K562 (cell line): Measurements from ENCODE around the gene CCL20. TPM values are rescaled to one million over a fixed set of nuclear protein-coding genes. Genes with fewer than 3 reads are reported as not detected.

Experiments used
- ATAC-seq: fragments of 200-7000 bp; cut with Tn5 transposase; 3 replicates; pipeline ENCODE4 v1.9.1; 2020; ENCODE audit warnings: moderate library complexity
- BruUV-seq: library from RNA; stranded (reverse); fragments of 400-500 nt; replicated peaks from 2 replicates; lab custom pipeline; 2021; lab: Mats Ljungman, UMichigan
- CTCF ChIA-PET: fragments of 300-600 bp; formaldehyde crosslinking; extraction: SDS; loops from one replicate; lab custom pipeline; 2021; ENCODE audit warnings: low intra/inter-chr PET ratio; lab: Yijun Ruan, JAX
- POLR2A ChIA-PET: fragments of 300-600, 350-650 bp; sonication (Branson Sonifier 250); formaldehyde crosslinking; extraction: SDS; loops from one replicate; lab custom pipeline; 2021; ENCODE audit warnings: antibody characterized with exemption, inconsistent platforms; lab: Yijun Ruan, JAX
- DNase-seq, 4 experiments: peaks; one replicate each; pipeline versions ENCODE4 v3.0.0 to v3.0.0-alpha.2; 2011 to 2018; ENCODE audit warnings: low spot score in 3 of 4, mixed read lengths in 3 of 4; ENCODE audit errors: extremely low read depth in 1 of 4
- FAIRE-seq: peaks from 2 replicates; lab custom pipeline; 2011; peaks lifted over from hg19 to GRCh38; lab: Jason Lieb, UNC
- H2AFZ ChIP-seq: 2 replicates; pipeline ENCODE4 v1.6.0; 2011; ENCODE audit warnings: low read depth, low read length, control low read depth, inconsistent platforms
- H3K27ac ChIP-seq: fragments of 200-600 bp; 3 replicates; pipeline ENCODE4 v1.8.0; 2011; ENCODE audit warnings: low read depth, mild to moderate bottlenecking, control low read depth, inconsistent platforms, low read length, moderate library complexity, mixed read lengths; ENCODE audit errors: extremely low read depth
- H3K27me3 ChIP-seq, 2 experiments: fragments of 300-600 bp in 1 of 2; 2 replicates in 1 of 2; 3 replicates in 1 of 2; pipeline versions ENCODE4 v1.6.0 to v1.8.0; 2011; ENCODE audit warnings: inconsistent platforms in 2 of 2, low read length in 2 of 2, mild to moderate bottlenecking in 1 of 2, mixed read lengths in 1 of 2, moderate library complexity in 1 of 2; ENCODE audit not compliant: control insufficient read depth in 2 of 2, insufficient read depth in 2 of 2
- H3K36me3 ChIP-seq: fragments of 300-600 bp; 3 replicates; pipeline ENCODE4 v1.8.0; 2011; ENCODE audit warnings: mild to moderate bottlenecking, low read length, inconsistent platforms; ENCODE audit not compliant: control insufficient read depth, insufficient read depth
- H3K4me1 ChIP-seq, 2 experiments: fragments of 200-600 bp in 1 of 2; replicated peaks in 1 of 2; 2 replicates in 1 of 2; 3 replicates in 1 of 2; pipeline versions ENCODE4 v1.5.1 to v1.8.0; 2011; ENCODE audit warnings: inconsistent platforms in 2 of 2, low read length in 2 of 2, mild to moderate bottlenecking in 1 of 2, mixed read lengths in 1 of 2, moderate library complexity in 1 of 2; ENCODE audit not compliant: control insufficient read depth in 2 of 2, insufficient read depth in 2 of 2
- H3K4me2 ChIP-seq: 2 replicates; pipeline ENCODE4 v1.6.1; 2011; ENCODE audit warnings: low read length, control low read depth, inconsistent platforms, mixed read lengths; ENCODE audit not compliant: insufficient read depth
- H3K4me3 ChIP-seq: fragments of 200-600 bp; sonication (generic), shearing (Covaris generic); 2 replicates; pipeline ENCODE4 v1.5.1; 2016; ENCODE audit warnings: control low read depth, inconsistent platforms
- H3K79me2 ChIP-seq: fragments of 200-600 bp; 3 replicates; pipeline ENCODE4 v1.8.0; 2011; ENCODE audit warnings: low read length, inconsistent platforms; ENCODE audit not compliant: control insufficient read depth, insufficient read depth
- H3K9ac ChIP-seq, 2 experiments: 2 replicates each; pipeline versions ENCODE4 v1.6.0 to v1.6.1; 2011; ENCODE audit warnings: low read depth in 2 of 2, low read length in 2 of 2, control low read depth in 1 of 2, inconsistent platforms in 1 of 2, mild to moderate bottlenecking in 1 of 2, mixed read lengths in 1 of 2; ENCODE audit not compliant: insufficient read depth in 1 of 2
- H3K9me1 ChIP-seq: one replicate; pipeline ENCODE4 v1.6.0; 2011; ENCODE audit warnings: inconsistent platforms, mild to moderate bottlenecking, low read length, moderate library complexity; ENCODE audit not compliant: control insufficient read depth, insufficient read depth
- H3K9me3 ChIP-seq: replicated peaks from 2 replicates; pipeline ENCODE4 v1.5.1; 2011; ENCODE audit warnings: low read depth, low read length, inconsistent platforms; ENCODE audit not compliant: control insufficient read depth, insufficient read depth
- H4K20me1 ChIP-seq: replicated peaks from 2 replicates; pipeline ENCODE4 v1.6.1; 2011; ENCODE audit warnings: low read length, inconsistent platforms, mixed read lengths; ENCODE audit not compliant: control insufficient read depth, insufficient read depth
- ATF1 ChIP-seq, 2 experiments: fragments of 450-650 bp in 1 of 2; IDR thresholded peaks; 2 replicates each; pipeline ENCODE4 v1.6.1; 2016; ENCODE audit warnings: missing compliant biosample characterization in 1 of 2, missing genetic modification characterization in 1 of 2
- HOXB6 ChIP-seq: fragments of 250-450 bp; sonication (Bioruptor Pico); IDR thresholded peaks from 2 replicates; pipeline ENCODE4 v1.5.1; 2022; ENCODE audit warnings: mild to moderate bottlenecking, borderline replicate concordance
- MAFG ChIP-seq: fragments of 450-650 bp; conservative IDR thresholded peaks from 2 replicates; pipeline ENCODE4 v1.6.1; 2016; ENCODE audit warnings: missing genetic modification characterization, missing compliant biosample characterization
- NBN ChIP-seq: fragments of 450-650 bp; IDR thresholded peaks from 2 replicates; pipeline ENCODE4 v1.6.1; 2016; ENCODE audit warnings: low read depth, mild to moderate bottlenecking
- POLR2G ChIP-seq: fragments of 200-400 bp; formaldehyde crosslinking; IDR thresholded peaks from 2 replicates; pipeline ENCODE4 v1.6.1; 2017; ENCODE audit warnings: low read depth, mild to moderate bottlenecking, antibody characterized with exemption, low read length, moderate library complexity
- PRMT5 ChIP-seq: sonication (generic); formaldehyde crosslinking; IDR thresholded peaks from 2 replicates; pipeline ENCODE4 v1.5.0; 2020; ENCODE audit warnings: missing genetic modification reagents
- TCF7L2 ChIP-seq: fragments of 150-350 bp; IDR thresholded peaks from 2 replicates; pipeline ENCODE4 v1.6.1; 2016; ENCODE audit warnings: low read depth, mild to moderate bottlenecking, low read length, moderate library complexity
- TRIM28 ChIP-seq: fragments of 450-650 bp; IDR thresholded peaks from 2 replicates; pipeline ENCODE4 v1.6.1; 2017
- ZC3H4 ChIP-seq: sonication (generic); formaldehyde crosslinking; IDR thresholded peaks from 2 replicates; pipeline ENCODE4 v1.9.0; 2021; ENCODE audit warnings: missing genetic modification reagents, borderline replicate concordance
- ZNF146 ChIP-seq: IDR thresholded peaks from one replicate; pipeline ENCODE4 v1.6.1; 2018; ENCODE audit warnings: missing compliant biosample characterization; ENCODE audit not compliant: unreplicated experiment
- ZNF174 ChIP-seq: fragments of 250-450 bp; sonication (Bioruptor Pico); IDR thresholded peaks from 2 replicates; pipeline ENCODE4 v1.4.0; 2020; ENCODE audit warnings: mild to moderate bottlenecking
- ZNF311 ChIP-seq: fragments of 250-450 bp; sonication (Bioruptor Pico); IDR thresholded peaks from 2 replicates; pipeline ENCODE4 v1.4.0; 2020; ENCODE audit warnings: mild to moderate bottlenecking, moderate library complexity
- ZNF444 ChIP-seq: fragments of 250-450 bp; sonication (Bioruptor Pico); IDR thresholded peaks from 2 replicates; pipeline ENCODE4 v1.4.0; 2020; ENCODE audit warnings: mild to moderate bottlenecking, moderate library complexity
- ZNF445 ChIP-seq: fragments of 250-450 bp; sonication (Bioruptor Pico); IDR thresholded peaks from 2 replicates; pipeline ENCODE4 v1.4.0; 2020; ENCODE audit warnings: low read depth, mild to moderate bottlenecking, moderate library complexity
- ZNF79 ChIP-seq: fragments of 250-450 bp; sonication (Bioruptor Pico); IDR thresholded peaks from 2 replicates; pipeline ENCODE4 v1.4.0; 2020; ENCODE audit warnings: low read depth, mild to moderate bottlenecking, moderate library complexity
- ZZZ3 ChIP-seq: fragments of 450-650 bp; IDR thresholded peaks from 2 replicates; pipeline ENCODE4 v1.6.1; 2016; ENCODE audit warnings: antibody characterized with exemption, mild to moderate bottlenecking, moderate library complexity
- WGBS: fragments of 100-300 bp; shearing (Covaris generic); methylation state at CpG from one replicate; pipeline ENCODE4 v1.1.6; 2016; ENCODE audit warnings: low coverage, mixed read lengths; ENCODE audit not compliant: insufficient coverage; ENCODE audit errors: missing lambda C conversion rate; 5-methylcytosine and 5-hydroxymethylcytosine counted together
- in situ Hi-C: fragments of 300-500 bp; cut with MboI; formaldehyde crosslinking; loops from 4 replicates; pipeline ENCODE4 v1.15.0; 2018; ENCODE audit warnings: inconsistent platforms, mixed read lengths
- intact Hi-C: fragments of 100-400 bp; cut with micrococcal nuclease; formaldehyde crosslinking; loops from 2 replicates; pipeline ENCODE4 v1.14.2; 2022
- polyA plus RNA-seq, 8 experiments: library from polyadenylated mRNA; depleted of rRNA in 4 of 8; stranded (reverse) in 5 of 8; unstranded in 3 of 8; fragments of >200 nt; fragmentation: Nextera tagmentation in 2 of 8; fragmentation: Illumina TruSeq in 1 of 8; extraction: Ambion mirVana in 2 of 8; extraction: Trizol in 1 of 8; gene quantifications; 2 replicates each; pipeline versions ENCODE4 v1.2.1 to v1.2.3, GENCODE V29; 2011 to 2014; ENCODE audit warnings: inconsistent platforms in 1 of 8, missing spikeins in 1 of 8
- total RNA-seq, 7 experiments: library from RNA; depleted of rRNA in 6 of 7; stranded (reverse); fragments of >200 nt in 6 of 7; fragmentation: Illumina TruSeq in 2 of 7; extraction: Trizol in 2 of 7; gene quantifications; 2 replicates each; pipeline versions ENCODE4 v1.2.1 to v1.2.3, GENCODE V29; 2011 to 2021; ENCODE audit warnings: low replicate concordance in 1 of 7
- TF ChIP-seq, protein P1 (sequence below): sonication (generic); formaldehyde crosslinking; IDR thresholded peaks from 2 replicates; pipeline ENCODE4 v1.8.0; 2022; ENCODE audit warnings: missing genetic modification reagents, mild to moderate bottlenecking, borderline replicate concordance
- TF ChIP-seq, protein P2 (sequence below), 2 experiments: fragments of 450-650 bp; IDR thresholded peaks; 2 replicates each; pipeline ENCODE4 v1.6.1; 2016
- TF ChIP-seq, protein P3 (sequence below): fragments of 450-650 bp; formaldehyde crosslinking; IDR thresholded peaks from 2 replicates; pipeline ENCODE4 v1.4.0; 2020; ENCODE audit warnings: mild to moderate bottlenecking

The CCL20 gene
- total and polyA plus RNA-seq, 9 of the 15 experiments (the other 6 are each of a cell fraction or from before 2014, with no cell fraction given): 0.29 TPM; not detected in 8

DNA sequence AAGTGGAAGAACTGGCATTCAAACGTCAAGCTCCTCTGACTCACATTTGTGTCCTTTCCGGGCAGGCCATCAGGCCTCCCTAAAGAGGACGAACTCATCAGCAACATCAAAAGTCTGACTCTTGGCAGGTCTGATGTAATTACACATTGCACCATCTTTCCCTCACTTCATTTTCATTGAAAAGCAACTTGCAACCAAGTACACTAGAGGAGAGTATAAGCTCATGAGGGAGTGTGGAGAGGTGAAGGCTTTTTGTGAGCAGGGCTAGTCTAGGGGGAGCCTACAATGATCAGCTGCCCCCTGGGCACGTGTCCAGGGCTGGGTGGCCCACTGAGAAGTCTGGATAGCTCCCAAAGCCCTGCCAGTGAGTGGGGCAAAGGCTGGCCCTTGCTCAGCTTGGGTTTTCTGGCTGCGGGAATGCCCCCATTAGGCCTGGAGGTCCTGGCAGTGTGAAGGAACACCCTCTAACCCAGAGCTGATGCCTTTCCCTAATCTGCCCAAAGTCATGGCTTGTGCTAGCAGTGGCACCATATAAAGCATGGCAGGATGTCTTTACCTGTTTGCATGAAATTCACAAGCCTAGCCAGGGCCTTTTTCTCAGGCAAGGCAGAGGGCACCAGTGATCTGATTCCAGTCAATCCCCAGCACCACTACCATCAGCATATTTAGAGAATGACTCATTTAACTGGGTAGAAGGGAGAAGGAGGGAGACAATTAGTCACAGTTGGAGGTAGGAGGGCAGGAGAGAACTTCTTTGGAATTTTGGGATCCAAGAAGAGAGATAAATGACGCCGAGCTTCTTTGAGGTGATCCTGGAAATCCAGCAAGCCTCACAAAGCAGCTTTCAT lies 49.3 kb downstream of the CCL20 start (continued):
- no peak for TF ChIP-seq TRIM28
- TF ChIP-seq, protein P1, sequence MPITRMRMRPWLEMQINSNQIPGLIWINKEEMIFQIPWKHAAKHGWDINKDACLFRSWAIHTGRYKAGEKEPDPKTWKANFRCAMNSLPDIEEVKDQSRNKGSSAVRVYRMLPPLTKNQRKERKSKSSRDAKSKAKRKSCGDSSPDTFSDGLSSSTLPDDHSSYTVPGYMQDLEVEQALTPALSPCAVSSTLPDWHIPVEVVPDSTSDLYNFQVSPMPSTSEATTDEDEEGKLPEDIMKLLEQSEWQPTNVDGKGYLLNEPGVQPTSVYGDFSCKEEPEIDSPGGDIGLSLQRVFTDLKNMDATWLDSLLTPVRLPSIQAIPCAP: no peak
- no peak for TF ChIP-seq NBN
- no peak for TF ChIP-seq POLR2G
- no peak for TF ChIP-seq HOXB6 (CRISPR knock-in tag)
- TF ChIP-seq ZC3H4 (CRISPR knock-in tag): no peak
- no peak for TF ChIP-seq ZNF444 (CRISPR knock-in tag)
- TF ChIP-seq MAFG: no peak
- no peak for TF ChIP-seq ZNF311 (CRISPR knock-in tag)

DNA sequence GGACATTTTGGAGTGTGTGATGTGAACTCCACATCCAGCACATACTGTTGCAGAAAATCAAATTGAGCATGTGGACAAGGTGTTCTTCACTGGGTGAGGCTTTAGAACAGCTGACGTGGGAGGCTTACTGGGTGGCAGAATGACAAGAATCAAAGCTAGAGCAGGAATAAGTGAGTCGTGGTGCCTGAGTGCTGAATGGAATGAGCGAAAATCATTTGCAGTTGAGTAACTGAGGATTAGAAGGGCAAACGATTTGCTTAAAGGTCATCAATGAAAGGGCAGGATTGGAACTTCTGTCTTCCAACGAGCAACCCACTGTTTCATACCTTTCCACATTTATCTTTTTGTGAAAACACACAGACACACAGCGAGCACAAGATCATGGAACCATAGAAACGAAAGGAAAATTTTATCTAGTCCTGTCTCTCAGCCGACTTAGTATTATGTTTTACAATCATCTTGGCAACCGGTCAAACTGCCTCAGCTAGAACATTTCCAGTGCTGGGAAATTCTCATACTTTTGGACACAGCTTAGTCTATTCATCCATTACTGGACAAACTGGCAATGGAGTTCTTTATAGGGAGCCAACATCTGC lies 50.6 kb downstream of the CCL20 start:
- Histone ChIP-seq H3K9me3 (no peaks in the 10 kb centered on the region), H3K4me2 (no peak overlapping the region), H4K20me1 (no peaks in the 10 kb centered on the region), H3K9me1 (no peaks in the 10 kb centered on the region), H2AFZ (no peak overlapping the region), H3K27me3 (no peaks in the 10 kb centered on the region), H3K4me1 (no peaks in the 10 kb centered on the region), H3K79me2 (no peaks in the 10 kb centered on the region), H3K27ac (no peak overlapping the region), H3K4me3 (no peak overlapping the region), H3K9ac (no peak overlapping the region), H3K36me3 (no peaks in the 10 kb centered on the region)
- no peak for FAIRE-seq
- no TSS peak for BruUV-seq
- ChIA-PET CTCF (no interaction called here), POLR2A (no interaction called here)
- no peak for ATAC-seq
- WGBS: 0% methylated on average over 9 of the region's 9 CpGs
- in situ Hi-C loops (no loop called here), intact Hi-C loops (loop anchor here (5.0 to 10.0 kb wide), 2 partner anchors 207 to 469 kb away; no protein-coding TSS in a partner anchor)
- DNase-seq: no peak
- TF ChIP-seq PRMT5 (CRISPR knock-in tag): no peak
- no peak for TF ChIP-seq TCF7L2
- TF ChIP-seq ATF1 (CRISPR knock-in tag; IDR thresholded peaks at IDR 0.05): no peak
- TF ChIP-seq ATF1 (tag; IDR thresholded peaks at IDR 0.05): no peak
- no peak for TF ChIP-seq ZNF445 (CRISPR knock-in tag)
- no peak for TF ChIP-seq ZNF146
- no peak for TF ChIP-seq ZNF174 (CRISPR knock-in tag)
- TF ChIP-seq, protein P2, sequence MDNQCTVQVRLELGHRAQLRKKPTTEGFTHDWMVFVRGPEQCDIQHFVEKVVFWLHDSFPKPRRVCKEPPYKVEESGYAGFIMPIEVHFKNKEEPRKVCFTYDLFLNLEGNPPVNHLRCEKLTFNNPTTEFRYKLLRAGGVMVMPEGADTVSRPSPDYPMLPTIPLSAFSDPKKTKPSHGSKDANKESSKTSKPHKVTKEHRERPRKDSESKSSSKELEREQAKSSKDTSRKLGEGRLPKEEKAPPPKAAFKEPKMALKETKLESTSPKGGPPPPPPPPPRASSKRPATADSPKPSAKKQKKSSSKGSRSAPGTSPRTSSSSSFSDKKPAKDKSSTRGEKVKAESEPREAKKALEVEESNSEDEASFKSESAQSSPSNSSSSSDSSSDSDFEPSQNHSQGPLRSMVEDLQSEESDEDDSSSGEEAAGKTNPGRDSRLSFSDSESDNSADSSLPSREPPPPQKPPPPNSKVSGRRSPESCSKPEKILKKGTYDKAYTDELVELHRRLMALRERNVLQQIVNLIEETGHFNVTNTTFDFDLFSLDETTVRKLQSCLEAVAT (IDR thresholded peaks at IDR 0.05): no peak
- no peak for TF ChIP-seq ZNF79 (CRISPR knock-in tag)
- no peak for TF ChIP-seq ZZZ3
- TF ChIP-seq, protein P3, sequence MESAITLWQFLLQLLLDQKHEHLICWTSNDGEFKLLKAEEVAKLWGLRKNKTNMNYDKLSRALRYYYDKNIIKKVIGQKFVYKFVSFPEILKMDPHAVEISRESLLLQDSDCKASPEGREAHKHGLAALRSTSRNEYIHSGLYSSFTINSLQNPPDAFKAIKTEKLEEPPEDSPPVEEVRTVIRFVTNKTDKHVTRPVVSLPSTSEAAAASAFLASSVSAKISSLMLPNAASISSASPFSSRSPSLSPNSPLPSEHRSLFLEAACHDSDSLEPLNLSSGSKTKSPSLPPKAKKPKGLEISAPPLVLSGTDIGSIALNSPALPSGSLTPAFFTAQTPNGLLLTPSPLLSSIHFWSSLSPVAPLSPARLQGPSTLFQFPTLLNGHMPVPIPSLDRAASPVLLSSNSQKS (CRISPR knock-in tag): no peak
